ENCODE results near the gene OSBPL8.
A peak's percentile ranks its signal among the peaks of the same experiment; 100 is the strongest.

Gene OSBPL8

DNA sequence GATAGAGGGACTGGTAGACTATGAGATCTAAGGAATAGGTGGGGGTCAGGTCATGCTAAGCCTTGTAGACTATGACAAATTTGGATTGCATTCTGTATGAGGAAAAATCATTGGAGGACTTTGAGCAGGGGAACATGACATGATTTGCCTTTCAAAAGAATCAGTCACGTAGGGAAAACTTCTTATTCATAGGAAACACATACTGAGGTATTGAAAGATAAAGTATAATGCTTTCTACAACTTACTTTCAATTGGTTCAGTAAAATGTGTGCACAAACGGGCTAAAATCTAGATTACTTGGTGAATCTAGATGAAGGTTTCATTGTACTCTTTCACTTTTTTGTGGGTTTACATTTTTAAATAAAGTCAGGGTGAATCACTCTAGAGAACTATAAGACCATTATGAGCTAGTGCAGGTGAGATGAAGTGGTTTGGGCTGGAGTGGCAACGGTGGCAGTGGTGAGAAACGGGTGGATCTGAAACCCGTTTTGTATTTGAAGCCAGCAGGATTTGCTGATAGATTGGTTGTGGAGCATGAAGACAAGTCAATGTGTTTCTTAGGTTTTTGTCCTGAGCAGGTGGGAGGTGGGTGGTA is 218.0 kb downstream of the OSBPL8 start:
- peak; percentile 23; the same call in 2 of the 3 replicates for ATAC-seq
- no peak for TF ChIP-seq ZFP3 (CRISPR knock-in tag; IDR thresholded peaks at IDR 0.05)
- no peak for TF ChIP-seq ZFP30 (CRISPR knock-in tag; IDR thresholded peaks at IDR 0.05)
- TF ChIP-seq BACH2 (CRISPR knock-in tag; IDR thresholded peaks at IDR 0.05; ENCODE audit: borderline replicate concordance): no peak
- TF ChIP-seq ISL1 (CRISPR knock-in tag; IDR thresholded peaks at IDR 0.05): no peak
- no peak for TF ChIP-seq OSR1 (CRISPR knock-in tag; IDR thresholded peaks at IDR 0.05)

DNA sequence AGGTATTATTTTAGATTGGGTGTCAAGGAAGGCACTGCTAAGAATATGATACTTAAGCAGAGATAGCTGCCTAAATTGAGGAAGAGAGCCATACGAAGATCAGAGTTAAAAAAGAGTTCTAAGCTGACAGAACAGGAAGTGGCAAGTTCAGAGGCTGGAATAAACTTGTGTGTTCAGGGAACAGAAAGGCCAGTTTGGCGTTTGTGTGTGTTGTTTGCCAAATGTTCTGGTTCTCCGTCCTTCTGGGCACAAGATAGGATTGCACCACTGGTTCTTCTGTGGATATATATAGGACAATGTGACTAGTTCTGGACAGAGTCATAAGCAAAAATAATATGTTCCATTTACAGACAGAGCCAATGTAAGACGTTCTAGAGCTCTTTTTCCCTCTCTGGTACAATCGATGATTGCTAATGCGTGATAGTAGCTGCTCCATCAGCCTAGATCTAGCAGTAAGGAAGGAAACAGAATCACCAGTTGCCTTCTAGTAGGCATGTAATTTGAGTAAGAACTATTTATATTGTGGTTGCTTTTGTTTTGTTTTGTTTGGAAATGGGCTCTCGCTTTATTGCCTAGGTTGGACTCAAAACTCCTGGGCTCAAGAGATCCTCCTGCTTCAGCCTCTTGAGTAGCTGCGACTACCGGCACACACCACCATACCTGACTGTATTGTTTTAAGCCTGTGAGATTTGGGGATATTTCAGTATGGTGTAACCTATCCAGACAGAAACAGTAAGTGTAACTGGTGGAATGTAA is 218.7 kb downstream of the OSBPL8 start:
- ATAC-seq: no peak; the same call in 2 of the 3 replicates
- TF ChIP-seq SNAI2 (CRISPR knock-in tag; IDR thresholded peaks at IDR 0.05) (no peak), GLIS3 (CRISPR knock-in tag; IDR thresholded peaks at IDR 0.05) (no peak), BACH2 (CRISPR knock-in tag; IDR thresholded peaks at IDR 0.05; ENCODE audit: borderline replicate concordance) (no peak)
- TF ChIP-seq, protein P1, sequence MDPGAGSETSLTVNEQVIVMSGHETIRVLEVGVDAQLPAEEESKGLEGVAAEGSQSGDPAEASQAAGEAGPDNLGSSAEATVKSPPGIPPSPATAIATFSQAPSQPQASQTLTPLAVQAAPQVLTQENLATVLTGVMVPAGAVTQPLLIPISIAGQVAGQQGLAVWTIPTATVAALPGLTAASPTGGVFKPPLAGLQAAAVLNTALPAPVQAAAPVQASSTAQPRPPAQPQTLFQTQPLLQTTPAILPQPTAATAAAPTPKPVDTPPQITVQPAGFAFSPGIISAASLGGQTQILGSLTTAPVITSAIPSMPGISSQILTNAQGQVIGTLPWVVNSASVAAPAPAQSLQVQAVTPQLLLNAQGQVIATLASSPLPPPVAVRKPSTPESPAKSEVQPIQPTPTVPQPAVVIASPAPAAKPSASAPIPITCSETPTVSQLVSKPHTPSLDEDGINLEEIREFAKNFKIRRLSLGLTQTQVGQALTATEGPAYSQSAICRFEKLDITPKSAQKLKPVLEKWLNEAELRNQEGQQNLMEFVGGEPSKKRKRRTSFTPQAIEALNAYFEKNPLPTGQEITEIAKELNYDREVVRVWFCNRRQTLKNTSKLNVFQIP (CRISPR knock-in tag; IDR thresholded peaks at IDR 0.05; ENCODE audit: borderline replicate concordance, low read depth): no peak

GRCh38 chr12:76337583-76337982 is 222.0 kb downstream of the OSBPL8 start:
- no peak for TF ChIP-seq BACH2 (CRISPR knock-in tag; IDR thresholded peaks at IDR 0.05; ENCODE audit: borderline replicate concordance)
- TF ChIP-seq ZNF8 (CRISPR knock-in tag; IDR thresholded peaks at IDR 0.05): no peak
- TF ChIP-seq GLIS3 (CRISPR knock-in tag; IDR thresholded peaks at IDR 0.05): no peak
- TF ChIP-seq ZNF565 (CRISPR knock-in tag; conservative IDR thresholded peaks at IDR 0.05; ENCODE audit: low read depth): no peak
- TF ChIP-seq TOX (CRISPR knock-in tag; IDR thresholded peaks at IDR 0.05; ENCODE audit: borderline replicate concordance): no peak
- TF ChIP-seq ISL1 (CRISPR knock-in tag; IDR thresholded peaks at IDR 0.05): no peak
- TF ChIP-seq SNAI2 (CRISPR knock-in tag; IDR thresholded peaks at IDR 0.05): no peak
- TF ChIP-seq, protein P1 (CRISPR knock-in tag; IDR thresholded peaks at IDR 0.05; ENCODE audit: borderline replicate concordance, low read depth): no peak
- no peak for TF ChIP-seq ARNTL (CRISPR knock-in tag; IDR thresholded peaks at IDR 0.05; ENCODE audit: borderline replicate concordance, low read depth)
- no peak for TF ChIP-seq RARB (CRISPR knock-in tag; IDR thresholded peaks at IDR 0.05)
- no peak for TF ChIP-seq ZFP30 (CRISPR knock-in tag; IDR thresholded peaks at IDR 0.05)
- TF ChIP-seq ZNF70 (CRISPR knock-in tag; IDR thresholded peaks at IDR 0.05): no peak
- TF ChIP-seq OSR1 (CRISPR knock-in tag; IDR thresholded peaks at IDR 0.05): no peak
- ATAC-seq: peak; percentile 76

- no peak for ATAC-seq
- no peak for TF ChIP-seq CSDC2 (CRISPR knock-in tag; IDR thresholded peaks at IDR 0.05)
- TF ChIP-seq, protein P2, sequence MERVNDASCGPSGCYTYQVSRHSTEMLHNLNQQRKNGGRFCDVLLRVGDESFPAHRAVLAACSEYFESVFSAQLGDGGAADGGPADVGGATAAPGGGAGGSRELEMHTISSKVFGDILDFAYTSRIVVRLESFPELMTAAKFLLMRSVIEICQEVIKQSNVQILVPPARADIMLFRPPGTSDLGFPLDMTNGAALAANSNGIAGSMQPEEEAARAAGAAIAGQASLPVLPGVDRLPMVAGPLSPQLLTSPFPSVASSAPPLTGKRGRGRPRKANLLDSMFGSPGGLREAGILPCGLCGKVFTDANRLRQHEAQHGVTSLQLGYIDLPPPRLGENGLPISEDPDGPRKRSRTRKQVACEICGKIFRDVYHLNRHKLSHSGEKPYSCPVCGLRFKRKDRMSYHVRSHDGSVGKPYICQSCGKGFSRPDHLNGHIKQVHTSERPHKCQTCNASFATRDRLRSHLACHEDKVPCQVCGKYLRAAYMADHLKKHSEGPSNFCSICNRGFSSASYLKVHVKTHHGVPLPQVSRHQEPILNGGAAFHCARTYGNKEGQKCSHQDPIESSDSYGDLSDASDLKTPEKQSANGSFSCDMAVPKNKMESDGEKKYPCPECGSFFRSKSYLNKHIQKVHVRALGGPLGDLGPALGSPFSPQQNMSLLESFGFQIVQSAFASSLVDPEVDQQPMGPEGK (CRISPR knock-in tag; IDR thresholded peaks at IDR 0.05; ENCODE audit: borderline replicate concordance): no peak
These were observed 227.0 kb downstream of the OSBPL8 start for GRCh38 chr12:76332606-76333005.

GRCh38 chr12:76329606-76330005 is 230.0 kb downstream of the OSBPL8 start:
- ATAC-seq: no peak; the same call in 2 of the 3 replicates
- TF ChIP-seq CSRNP3 (CRISPR knock-in tag; IDR thresholded peaks at IDR 0.05): no peak
- no peak for TF ChIP-seq ZFP3 (CRISPR knock-in tag; IDR thresholded peaks at IDR 0.05)
- TF ChIP-seq ZFP30 (CRISPR knock-in tag; IDR thresholded peaks at IDR 0.05): no peak
- no peak for TF ChIP-seq TSHZ2 (CRISPR knock-in tag; IDR thresholded peaks at IDR 0.05)
- TF ChIP-seq ISL1 (CRISPR knock-in tag; IDR thresholded peaks at IDR 0.05): no peak
- no peak for TF ChIP-seq ESRRG (CRISPR knock-in tag; IDR thresholded peaks at IDR 0.05)
- TF ChIP-seq SNAI2 (CRISPR knock-in tag; IDR thresholded peaks at IDR 0.05): no peak
- TF ChIP-seq TOX (CRISPR knock-in tag; IDR thresholded peaks at IDR 0.05; ENCODE audit: borderline replicate concordance): no peak
- no peak for TF ChIP-seq ZC3H10 (CRISPR knock-in tag; IDR thresholded peaks at IDR 0.05)
- TF ChIP-seq ZNF8 (CRISPR knock-in tag; IDR thresholded peaks at IDR 0.05): no peak
- TF ChIP-seq, protein P2 (CRISPR knock-in tag; IDR thresholded peaks at IDR 0.05; ENCODE audit: borderline replicate concordance): no peak
- TF ChIP-seq RARB (CRISPR knock-in tag; IDR thresholded peaks at IDR 0.05): no peak
- TF ChIP-seq ARNTL (CRISPR knock-in tag; IDR thresholded peaks at IDR 0.05; ENCODE audit: borderline replicate concordance, low read depth): no peak
